Liver (tissue), 9 donors: ENCODE measurements around the gene ARVCF. TPM values are rescaled to one million over a fixed set of nuclear protein-coding genes. Genes with fewer than 3 reads are reported as not detected.

Experiments
- DNase-seq: peaks from one replicate; pipeline ENCODE4 v3.0.0-alpha.2; 2017; ENCODE audit warnings: low spot score
- H3K27ac ChIP-seq, 2 donors: one replicate each; pipeline ENCODE4 v1.7.0; 2013; ENCODE audit warnings: inconsistent platforms in 2 of 2, low read length in 2 of 2, control low read depth in 1 of 2, low read depth in 1 of 2, mild to moderate bottlenecking in 1 of 2
- H3K27me3 ChIP-seq, 4 donors: one replicate each; pipeline versions ENCODE4 v1.6.1 to v1.7.0; 2013; ENCODE audit warnings: low read length in 3 of 4, inconsistent platforms in 1 of 4, mild to moderate bottlenecking in 1 of 4, moderate library complexity in 1 of 4; ENCODE audit not compliant: control insufficient read depth in 4 of 4, insufficient read depth in 4 of 4
- H3K36me3 ChIP-seq, 4 donors: one replicate each; pipeline versions ENCODE4 v1.6.1 to v1.7.0; 2013; ENCODE audit warnings: low read length in 3 of 4, mild to moderate bottlenecking in 3 of 4, low read depth in 1 of 4, moderate library complexity in 1 of 4; ENCODE audit not compliant: control insufficient read depth in 4 of 4, insufficient read depth in 3 of 4
- H3K4me1 ChIP-seq, 4 donors: one replicate each; pipeline versions ENCODE4 v1.6.1 to v1.7.0; 2013; ENCODE audit warnings: low read length in 3 of 4, mild to moderate bottlenecking in 3 of 4, moderate library complexity in 1 of 4; ENCODE audit not compliant: control insufficient read depth in 4 of 4, insufficient read depth in 4 of 4
- H3K4me3 ChIP-seq, 3 donors: one replicate each; pipeline versions ENCODE4 v1.6.1 to v1.7.0; 2013; ENCODE audit warnings: low read length in 3 of 3, control low read depth in 1 of 3, low read depth in 1 of 3, mild to moderate bottlenecking in 1 of 3
- H3K9ac ChIP-seq, 2 donors: one replicate each; pipeline ENCODE4 v1.7.0; 2013; ENCODE audit warnings: low read length in 2 of 2, mild to moderate bottlenecking in 2 of 2, moderate library complexity in 2 of 2, control low read depth in 1 of 2, low read depth in 1 of 2
- H3K9me3 ChIP-seq, 4 donors: one replicate each; pipeline versions ENCODE4 v1.6.1 to v1.7.0; 2013; ENCODE audit warnings: low read length in 3 of 4; ENCODE audit not compliant: control insufficient read depth in 4 of 4
- ATF3 ChIP-seq: IDR thresholded peaks from 2 replicates; pipeline ENCODE4 v1.6.1; 2016; ENCODE audit warnings: antibody characterized with exemption
- CTCF ChIP-seq: fragments of 150-350 bp; IDR thresholded peaks from 2 replicates; pipeline ENCODE4 v1.5.1; 2017; ENCODE audit warnings: improper control_type of control experiment, low read depth, low read length; ENCODE audit not compliant: missing input control
- EGR1 ChIP-seq, 2 donors: IDR thresholded peaks; 2 replicates each; pipeline ENCODE4 v1.6.1; 2016 to 2018; ENCODE audit warnings: antibody characterized with exemption in 2 of 2, low read depth in 2 of 2
- FOXA1 ChIP-seq: IDR thresholded peaks from 2 replicates; pipeline ENCODE4 v1.6.1; 2016; ENCODE audit warnings: antibody characterized with exemption
- FOXA2 ChIP-seq: IDR thresholded peaks from 2 replicates; pipeline ENCODE4 v1.6.1; 2016; ENCODE audit warnings: antibody characterized with exemption
- GABPA ChIP-seq, 2 donors: IDR thresholded peaks in 1 of 2; conservative IDR thresholded peaks in 1 of 2; 2 replicates each; pipeline ENCODE4 v1.6.1; 2016; ENCODE audit warnings: antibody characterized with exemption in 2 of 2, mild to moderate bottlenecking in 1 of 2, moderate library complexity in 1 of 2
- HNF4A ChIP-seq, 2 donors: conservative IDR thresholded peaks; 2 replicates each; pipeline ENCODE4 v1.6.1; 2016; ENCODE audit warnings: antibody characterized with exemption in 2 of 2, mild to moderate bottlenecking in 2 of 2
- HNF4G ChIP-seq: IDR thresholded peaks from 2 replicates; pipeline ENCODE4 v1.6.1; 2016; ENCODE audit warnings: antibody characterized with exemption
- JUND ChIP-seq, 2 donors: IDR thresholded peaks; 2 replicates each; pipeline ENCODE4 v1.6.1; 2016; ENCODE audit warnings: antibody characterized with exemption in 2 of 2
- NR2F2 ChIP-seq: IDR thresholded peaks from 2 replicates; pipeline ENCODE4 v1.6.1; 2016; ENCODE audit warnings: antibody characterized with exemption
- RAD21 ChIP-seq, 2 donors: IDR thresholded peaks; 2 replicates each; pipeline ENCODE4 v1.6.1; 2016; ENCODE audit warnings: antibody characterized with exemption in 2 of 2, mild to moderate bottlenecking in 2 of 2
- REST ChIP-seq: IDR thresholded peaks from 2 replicates; pipeline ENCODE4 v1.6.1; 2016; ENCODE audit warnings: antibody characterized with exemption, mild to moderate bottlenecking
- RXRA ChIP-seq, 2 donors: IDR thresholded peaks; 2 replicates each; pipeline ENCODE4 v1.6.1; 2017 to 2018; ENCODE audit warnings: antibody characterized with exemption in 2 of 2, mild to moderate bottlenecking in 1 of 2
- SP1 ChIP-seq: IDR thresholded peaks from 2 replicates; pipeline ENCODE4 v1.6.1; 2018; ENCODE audit warnings: antibody characterized with exemption, mild to moderate bottlenecking
- TAF1 ChIP-seq: conservative IDR thresholded peaks from 2 replicates; pipeline ENCODE4 v1.6.1; 2016; ENCODE audit warnings: antibody characterized with exemption, mild to moderate bottlenecking
- YY1 ChIP-seq: IDR thresholded peaks from 2 replicates; pipeline ENCODE4 v1.6.1; 2016; ENCODE audit warnings: antibody characterized with exemption, mild to moderate bottlenecking
- ZBTB33 ChIP-seq: IDR thresholded peaks from 2 replicates; pipeline ENCODE4 v1.6.1; 2016; ENCODE audit warnings: antibody characterized with exemption
- WGBS: extraction: QIAGEN DNeasy Blood & Tissue Kit; methylation state at CpG from one replicate; pipeline ENCODE4 v1.1.7; 2013; 5-methylcytosine and 5-hydroxymethylcytosine counted together
- polyA plus RNA-seq, 2 donors: library from polyadenylated mRNA; stranded (reverse) in 1 of 2; unstranded in 1 of 2; fragments of 200-250 nt in 1 of 2; fragments of >200 nt in 1 of 2; fragmentation: Nextera tagmentation in 1 of 2; extraction: Ambion mirVana in 1 of 2; gene quantifications; one replicate each; pipeline versions ENCODE4 v1.2.1 to v1.2.3, GENCODE V29; 2013 to 2015
- total RNA-seq, 2 donors: library from RNA; depleted of rRNA; stranded (reverse); fragments of >200 nt; gene quantifications; one replicate each; pipeline ENCODE4 v1.2.3, GENCODE V29; 2014
- donor health status: healthy.
- donor health status: healthy.
- donor health status: healthy.
- donor health status: healthy.
- donor health status: healthy.

The ARVCF gene
- total and polyA plus RNA-seq, 4 donors, result 3.8 to 48.8 (median 26.1) TPM

GRCh38 chr22:19955241-19956128 is 61.1 kb downstream of the ARVCF start:
- DNase-seq, result no peak
- Histone ChIP-seq H3K9ac (no peak overlapping the region), H3K27me3 (no peaks in the 10 kb centered on the region), H3K27ac (no peak overlapping the region), H3K4me3 (no peak overlapping the region), H3K9me3 (no peaks in the 10 kb centered on the region), H3K4me1 (peaks cover 6 to 42% (median 22%) of the 10 kb centered on the region in 4 donors), H3K36me3 (no peaks in the 10 kb centered on the region)
- TF ChIP-seq YY1 (no peak), JUND (IDR thresholded peaks at IDR 0.05) (no peak), RXRA (IDR thresholded peaks at IDR 0.05) (no peak), ATF3 (no peak), SP1 (no peak), REST (no peak), NR2F2 (no peak), EGR1 (IDR thresholded peaks at IDR 0.05; ENCODE audit: low read depth in 2 of 2) (no peak), FOXA2 (no peak), RAD21 (IDR thresholded peaks at IDR 0.05) (no peak), FOXA1 (no peak), CTCF (no peak), TAF1 (no peak), HNF4G (no peak), ZBTB33 (no peak)
- 81% methylated on average over 19 of the region's 19 CpGs for WGBS

- TF ChIP-seq FOXA1 (peak; percentile 49), TAF1 (no peak), NR2F2 (no peak), HNF4G (no peak), RXRA (IDR thresholded peaks at IDR 0.05) (peak in 1 of 2 donors; percentile 31), REST (peak; percentile 18), GABPA (IDR thresholded peaks at IDR 0.05 in 1 of 2, conservative IDR thresholded peaks at IDR 0.05 in 1 of 2) (no peak), HNF4A (conservative IDR thresholded peaks at IDR 0.05) (peak in 1 of 2 donors; percentile 25), ZBTB33 (no peak), FOXA2 (peak; percentile 20), YY1 (no peak), SP1 (peak; percentile 52)
- H3K9me3 ChIP-seq, result no peaks in the 10 kb centered on the region
- H3K4me3 ChIP-seq, result no peak overlapping the region
- H3K4me1 ChIP-seq, result peaks cover 1 to 33% (median 15%) of the 10 kb centered on the region in 4 donors
- no peak overlapping the region for H3K9ac ChIP-seq
- DNase-seq, result no peak
- WGBS, result 47% methylated on average over 13 of the region's 13 CpGs
- no peaks in the 10 kb centered on the region for H3K27me3 ChIP-seq
- H3K27ac ChIP-seq, result peak overlapping the region; percentile 45 to 60
- H3K36me3 ChIP-seq, result no peaks in the 10 kb centered on the region
Measured at GRCh38 chr22:19951346-19951745, 65.3 kb downstream of the ARVCF start.
